GM18498 (cell line): ENCODE measurements around the gene KCNN3.
"Not testable (repeated sequence)": the region's sequence is repeated elsewhere in the genome, so short reads cannot be mapped to it uniquely, and the experiment has no call there.

ENCODE experiments used
- ATAC-seq: cut with Tn5 transposase; IDR thresholded peaks from one replicate; pipeline ENCODE4 v1.9.1; 2021; ENCODE audit warnings: mild to moderate bottlenecking, moderate library complexity; ENCODE audit not compliant: unreplicated experiment

The KCNN3 gene

DNA sequence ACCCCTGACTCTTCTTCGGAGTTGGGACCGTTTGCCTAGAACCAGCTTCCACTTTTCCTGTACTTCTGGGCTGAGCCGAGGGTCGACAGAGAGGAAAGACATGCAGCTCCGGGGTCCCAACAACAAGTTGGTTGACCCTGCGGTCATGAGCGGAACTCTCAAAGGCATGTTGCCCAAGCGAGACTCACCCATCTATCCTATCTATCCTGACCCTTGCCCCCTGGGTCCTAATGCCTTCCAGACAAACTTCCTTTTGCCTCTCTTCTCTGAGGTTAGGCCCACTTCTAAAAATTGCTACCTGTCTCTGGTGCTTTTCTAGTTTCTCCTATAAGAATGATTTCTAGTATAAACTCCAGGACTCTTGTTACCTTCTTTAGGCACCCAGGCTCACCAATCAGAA, 197.8 kb downstream of the KCNN3 start:
- ATAC-seq: not testable (repeated sequence)

- ATAC-seq: not testable (repeated sequence)
These were observed 198.7 kb downstream of the KCNN3 start for GRCh38 chr1:154671412-154671811.

GRCh38 chr1:154670310-154671270, 199.5 kb downstream of the KCNN3 start:
- not testable (repeated sequence) for ATAC-seq

GRCh38 chr1:154669464-154670282, 200.4 kb downstream of the KCNN3 start:
- no peak for ATAC-seq

- no peak for ATAC-seq
These were observed 203.9 kb downstream of the KCNN3 start for GRCh38 chr1:154666051-154666790.

GRCh38 chr1:154664331-154665002, 205.6 kb downstream of the KCNN3 start:
- ATAC-seq: no peak

GRCh38 chr1:154663471-154664060, 206.5 kb downstream of the KCNN3 start:
- no peak for ATAC-seq

DNA sequence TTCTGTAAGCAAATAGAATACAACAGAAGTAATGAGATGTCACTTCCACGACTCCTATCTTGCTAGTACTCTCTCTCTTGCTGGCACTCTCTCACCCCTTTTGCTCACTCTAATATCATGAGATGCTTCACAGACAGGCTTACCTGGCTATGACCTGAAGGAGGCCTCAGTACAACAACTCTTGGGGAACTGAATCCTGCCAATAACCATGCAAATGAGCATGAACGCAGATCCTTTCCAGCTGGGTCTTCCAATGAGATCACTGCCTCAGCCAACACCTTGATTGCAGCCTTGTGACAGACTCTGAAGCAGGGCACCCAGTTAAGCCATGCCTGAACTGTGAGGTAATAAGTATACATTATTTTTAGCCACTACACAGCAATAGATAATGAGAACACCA, 209.0 kb downstream of the KCNN3 start:
- ATAC-seq: no peak

- ATAC-seq: no peak
These were observed 210.1 kb downstream of the KCNN3 start for GRCh38 chr1:154659823-154660592.

DNA sequence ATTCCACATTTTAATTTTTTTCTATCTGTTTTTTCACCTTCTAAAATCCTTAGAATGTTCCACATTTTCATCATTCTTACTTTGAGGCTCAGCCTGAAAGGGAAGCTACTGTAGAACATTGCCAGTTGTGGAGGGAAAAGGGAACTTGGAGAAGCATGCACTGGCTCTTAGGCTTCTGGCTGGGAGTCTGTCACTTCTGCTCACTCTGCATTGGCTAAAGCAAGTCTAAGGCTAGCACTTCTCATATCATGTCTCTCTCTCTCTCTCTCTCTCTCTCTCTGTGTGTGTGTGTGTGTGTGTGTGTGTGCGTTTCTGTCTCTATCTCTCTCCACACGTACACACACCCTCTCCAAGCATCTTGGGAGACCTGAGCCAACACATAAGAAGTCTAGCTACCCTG, 212.5 kb downstream of the KCNN3 start:
- no peak for ATAC-seq

GRCh38 chr1:154652893-154653292, 217.2 kb downstream of the KCNN3 start:
- no peak for ATAC-seq
